ENCODE data around the gene UNC5C. TPM values are rescaled to one million over a fixed set of nuclear protein-coding genes. Genes with fewer than 3 reads are reported as not detected.

Gene UNC5C
- total and polyA plus RNA-seq, 2 donors (not counting 1 experiment from before 2014, with no cell fraction given), result 2.0 to 11.6 TPM

GRCh38 chr4:95422436-95422835 lies 126.3 kb downstream of the UNC5C start:
- Histone ChIP-seq H3K27me3 (ENCODE audit: control insufficient read depth, insufficient read depth, low read length) (no peaks in the 10 kb centered on the region), H4K20me1 (ENCODE audit: control insufficient read depth, extremely low read depth, insufficient read depth, low read length) (no peaks in the 10 kb centered on the region), H3K4me2 (ENCODE audit: extremely low read depth, insufficient read depth, low read length) (no peak overlapping the region), H2AFZ (ENCODE audit: low read length) (no peak overlapping the region), H3K4me1 (ENCODE audit: control insufficient read depth, extremely low read depth, insufficient read depth, low read length) (no peaks in the 10 kb centered on the region), H3K9me3 (ENCODE audit: control insufficient read depth, insufficient read depth, low read depth, low read length) (no peaks in the 10 kb centered on the region), H3K27ac (ENCODE audit: insufficient read depth, low read length) (no peak overlapping the region), H3K36me3 (ENCODE audit: control insufficient read depth, insufficient read depth, low read length) (no peaks in the 10 kb centered on the region), H3K9ac (ENCODE audit: insufficient read depth, low read length) (no peak overlapping the region), H3K79me2 (ENCODE audit: control insufficient read depth, insufficient read depth, low read length) (no peaks in the 10 kb centered on the region), H3K4me3 (replicated peaks in 1 of 4; ENCODE audit: control extremely low read depth in 1 of 4, insufficient read depth in 1 of 4, low read depth in 3 of 4, low read length in 4 of 4) (no peak overlapping the region)
- DNase-seq (ENCODE audit: low read depth in 2 of 2), result no peak
- TF ChIP-seq EZH2 (IDR thresholded peaks at IDR 0.05; ENCODE audit: low read length, missing control alignments) (no peak), CTCF (conservative IDR thresholded peaks at IDR 0.05 in 1 of 2, IDR thresholded peaks at IDR 0.05 in 1 of 2; ENCODE audit: low read depth in 1 of 2, low read length in 2 of 2) (no peak)

DNA sequence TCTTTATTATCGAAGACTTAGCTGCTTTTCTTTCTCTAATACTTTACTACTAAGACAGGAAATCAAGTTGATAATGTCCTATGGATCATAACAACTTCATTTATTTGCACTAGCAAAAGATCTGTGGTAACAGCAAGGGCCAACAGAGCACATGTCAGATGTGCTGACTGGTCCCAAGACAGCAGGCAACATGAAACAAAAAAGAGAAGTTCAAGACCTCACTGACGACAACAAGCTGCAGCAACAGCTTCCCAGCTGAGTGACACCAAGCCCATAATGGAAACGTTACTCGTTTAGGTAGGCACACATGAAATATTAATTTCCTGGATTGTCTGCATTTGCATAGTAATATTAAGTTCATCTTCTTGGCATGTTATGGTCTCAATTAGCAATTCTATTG lies 126.9 kb downstream of the UNC5C start:
- no peaks in the 10 kb centered on the region for H3K27me3 ChIP-seq (ENCODE audit: control insufficient read depth, insufficient read depth, low read length)
- H3K27ac ChIP-seq (ENCODE audit: insufficient read depth, low read length), result no peak overlapping the region
- no peak for TF ChIP-seq CTCF (conservative IDR thresholded peaks at IDR 0.05 in 1 of 2, IDR thresholded peaks at IDR 0.05 in 1 of 2; ENCODE audit: low read depth in 1 of 2, low read length in 2 of 2)
- TF ChIP-seq EZH2 (IDR thresholded peaks at IDR 0.05; ENCODE audit: low read length, missing control alignments), result no peak
- H3K4me1 ChIP-seq (ENCODE audit: control insufficient read depth, extremely low read depth, insufficient read depth, low read length), result no peaks in the 10 kb centered on the region
- no peak overlapping the region for H2AFZ ChIP-seq (ENCODE audit: low read length)
- H3K4me3 ChIP-seq (replicated peaks in 1 of 4; ENCODE audit: control extremely low read depth in 1 of 4, insufficient read depth in 1 of 4, low read depth in 3 of 4, low read length in 4 of 4), result no peak overlapping the region
- no peak overlapping the region for H3K4me2 ChIP-seq (ENCODE audit: extremely low read depth, insufficient read depth, low read length)
- H4K20me1 ChIP-seq (ENCODE audit: control insufficient read depth, extremely low read depth, insufficient read depth, low read length), result no peaks in the 10 kb centered on the region
- no peak for DNase-seq (ENCODE audit: low read depth in 2 of 2)
- no peak overlapping the region for H3K9ac ChIP-seq (ENCODE audit: insufficient read depth, low read length)
- no peaks in the 10 kb centered on the region for H3K9me3 ChIP-seq (ENCODE audit: control insufficient read depth, insufficient read depth, low read depth, low read length)
- H3K79me2 ChIP-seq (ENCODE audit: control insufficient read depth, insufficient read depth, low read length), result no peaks in the 10 kb centered on the region
- no peaks in the 10 kb centered on the region for H3K36me3 ChIP-seq (ENCODE audit: control insufficient read depth, insufficient read depth, low read length)

DNA sequence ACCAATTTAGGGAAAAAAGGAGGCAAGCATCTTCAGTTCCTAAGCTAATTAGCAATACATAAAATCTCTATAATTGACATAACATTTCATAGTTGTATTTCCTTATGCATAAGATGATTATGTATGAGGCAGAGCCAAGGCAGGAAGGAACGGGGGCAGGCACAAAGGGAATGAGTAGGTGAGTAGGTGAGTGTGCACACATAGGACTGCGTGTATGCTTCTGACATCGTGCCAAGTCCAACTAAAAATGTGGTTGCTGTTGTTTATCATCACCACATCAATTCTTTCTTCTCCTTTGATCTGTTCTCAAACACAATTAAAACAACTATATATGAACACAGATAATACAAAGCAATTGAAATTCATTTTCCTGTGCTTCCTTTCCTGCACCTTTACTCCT lies 131.2 kb downstream of the UNC5C start:
- no peak for TF ChIP-seq EZH2 (IDR thresholded peaks at IDR 0.05; ENCODE audit: low read length, missing control alignments)
- no peak for TF ChIP-seq CTCF (conservative IDR thresholded peaks at IDR 0.05 in 1 of 2, IDR thresholded peaks at IDR 0.05 in 1 of 2; ENCODE audit: low read depth in 1 of 2, low read length in 2 of 2)
- Histone ChIP-seq H3K4me2 (ENCODE audit: extremely low read depth, insufficient read depth, low read length) (no peak overlapping the region), H3K4me1 (ENCODE audit: control insufficient read depth, extremely low read depth, insufficient read depth, low read length) (no peaks in the 10 kb centered on the region), H4K20me1 (ENCODE audit: control insufficient read depth, extremely low read depth, insufficient read depth, low read length) (no peaks in the 10 kb centered on the region), H2AFZ (ENCODE audit: low read length) (no peak overlapping the region), H3K27ac (ENCODE audit: insufficient read depth, low read length) (no peak overlapping the region), H3K79me2 (ENCODE audit: control insufficient read depth, insufficient read depth, low read length) (no peaks in the 10 kb centered on the region), H3K4me3 (replicated peaks in 1 of 4; ENCODE audit: control extremely low read depth in 1 of 4, insufficient read depth in 1 of 4, low read depth in 3 of 4, low read length in 4 of 4) (no peak overlapping the region), H3K9me3 (ENCODE audit: control insufficient read depth, insufficient read depth, low read depth, low read length) (no peaks in the 10 kb centered on the region), H3K36me3 (ENCODE audit: control insufficient read depth, insufficient read depth, low read length) (no peaks in the 10 kb centered on the region), H3K27me3 (ENCODE audit: control insufficient read depth, insufficient read depth, low read length) (no peaks in the 10 kb centered on the region), H3K9ac (ENCODE audit: insufficient read depth, low read length) (no peak overlapping the region)
- DNase-seq (ENCODE audit: low read depth in 2 of 2), result no peak

Data from fibroblast of lung (primary cell).